HCT116 (cell line): ENCODE data around the gene PILRA. TPM values are rescaled to one million over a fixed set of nuclear protein-coding genes. Genes with fewer than 3 reads are reported as not detected.
A peak's percentile ranks its signal among the peaks of the same experiment; 100 is the strongest.

ENCODE experiments used
- ATAC-seq: fragments of 200-7000 bp; cut with Tn5 transposase; 2 replicates; pipeline ENCODE4 v1.9.1; 2020; ENCODE audit warnings: mild to moderate bottlenecking, moderate library complexity
- BruUV-seq: library from RNA; stranded (reverse); fragments of 400-500 nt; replicated peaks from 2 replicates; lab custom pipeline; 2021; lab: Mats Ljungman, UMichigan
- CTCF ChIA-PET: fragments of 300-600 bp; sonication (Branson Sonifier 250); formaldehyde crosslinking; loops from one replicate; lab custom pipeline; 2021; ENCODE audit warnings: antibody characterized with exemption; lab: Charles Lee
- POLR2A ChIA-PET: fragments of 300-600, 350-600 bp; sonication (Branson Sonifier 250); formaldehyde crosslinking; loops from one replicate; lab custom pipeline; 2021; ENCODE audit warnings: antibody characterized with exemption; lab: Charles Lee
- RAD21 ChIA-PET, 2 experiments: fragments of 300-600 bp; sonication (Branson Sonifier 250); formaldehyde crosslinking; loops; one replicate each; lab custom pipeline; 2023; ENCODE audit warnings: low total read pairs in 2 of 2; ENCODE audit not compliant: uncharacterized antibody in 2 of 2, unreplicated experiment in 2 of 2, low non-redundant PET in 1 of 2; lab: Charles Lee
- DNase-seq: peaks from one replicate; pipeline ENCODE4 v3.0.0-alpha.2; 2010; ENCODE audit warnings: low read depth, low spot score
- H2AFZ ChIP-seq: fragments of 200-600 bp; shearing (Covaris generic), sonication (generic); 2 replicates; pipeline ENCODE4 v1.6.1; 2017; ENCODE audit warnings: low read depth, mixed run types, mixed read lengths, antibody characterized with exemption, low read length; ENCODE audit not compliant: poor library complexity, severe bottlenecking
- H3K27ac ChIP-seq: 2 replicates; pipeline ENCODE4 v1.5.1; 2012; ENCODE audit warnings: low read depth, low read length
- H3K27me3 ChIP-seq: fragments of 200-600 bp; sonication (generic); 2 replicates; pipeline ENCODE4 v1.6.1; 2016; ENCODE audit warnings: mixed run types, low read length, mixed read lengths; ENCODE audit not compliant: insufficient read depth
- H3K36me3 ChIP-seq, 2 experiments: fragments of 200-500 bp in 1 of 2; fragments of 200-600 bp in 1 of 2; sonication (Bioruptor generic) in 1 of 2; sonication (generic) in 1 of 2; 2 replicates each; pipeline versions ENCODE4 v1.5.1 to v1.6.1; 2014 to 2016; ENCODE audit warnings: low read length in 2 of 2, inconsistent platforms in 1 of 2, mixed read lengths in 1 of 2, mixed run types in 1 of 2; ENCODE audit not compliant: insufficient read depth in 2 of 2, control insufficient read depth in 1 of 2
- H3K4me1 ChIP-seq, 2 experiments: fragments of 200-600 bp in 1 of 2; sonication (generic) in 1 of 2; 2 replicates each; pipeline versions ENCODE4 v1.5.1 to v1.6.1; 2012 to 2017; ENCODE audit warnings: low read length in 2 of 2, inconsistent platforms in 1 of 2, mild to moderate bottlenecking in 1 of 2, mixed read lengths in 1 of 2, mixed run types in 1 of 2, moderate library complexity in 1 of 2; ENCODE audit not compliant: insufficient read depth in 2 of 2, control insufficient read depth in 1 of 2
- H3K4me2 ChIP-seq: fragments of 200-600 bp; sonication (generic); 2 replicates; pipeline ENCODE4 v1.6.1; 2017; ENCODE audit warnings: mixed run types, low read length, mixed read lengths
- H3K4me3 ChIP-seq, 2 experiments: fragments of 200-600 bp in 1 of 2; sonication (generic) in 1 of 2; replicated peaks in 1 of 2; 2 replicates each; pipeline ENCODE4 v1.5.1; 2011 to 2016; ENCODE audit warnings: low read length in 2 of 2, control low read depth in 1 of 2, low read depth in 1 of 2, mild to moderate bottlenecking in 1 of 2, mixed read lengths in 1 of 2, mixed run types in 1 of 2
- H3K79me2 ChIP-seq: fragments of 200-600 bp; sonication (generic); 2 replicates; pipeline ENCODE4 v1.6.1; 2017; ENCODE audit warnings: mild to moderate bottlenecking, mixed run types, low read length, moderate library complexity, mixed read lengths; ENCODE audit not compliant: insufficient read depth
- H3K9ac ChIP-seq: fragments of 200-600 bp; sonication (generic); 2 replicates; pipeline ENCODE4 v1.6.1; 2016; ENCODE audit warnings: low read length, mixed read lengths
- H3K9me2 ChIP-seq: fragments of 200-600 bp; sonication (generic), shearing (Covaris generic); 2 replicates; pipeline ENCODE4 v1.6.1; 2017; ENCODE audit warnings: mixed run types, mild to moderate bottlenecking, moderate library complexity; ENCODE audit not compliant: insufficient read depth
- H3K9me3 ChIP-seq, 2 experiments: fragments of 200-500 bp in 1 of 2; fragments of 200-600 bp in 1 of 2; sonication (Bioruptor generic) in 1 of 2; sonication (generic) in 1 of 2; 2 replicates each; pipeline ENCODE4 v1.6.1; 2014 to 2017; ENCODE audit warnings: low read length in 2 of 2, mixed read lengths in 2 of 2, inconsistent platforms in 1 of 2, low read depth in 1 of 2, mild to moderate bottlenecking in 1 of 2, mixed run types in 1 of 2, moderate library complexity in 1 of 2; ENCODE audit not compliant: control insufficient read depth in 1 of 2, insufficient read depth in 1 of 2
- H4K20me1 ChIP-seq: fragments of 200-600 bp; sonication (generic), shearing (Covaris generic); 2 replicates; pipeline ENCODE4 v1.6.1; 2017; ENCODE audit warnings: mixed run types, mild to moderate bottlenecking, moderate library complexity; ENCODE audit not compliant: insufficient read depth
- ELF1 ChIP-seq: IDR thresholded peaks from 2 replicates; pipeline ENCODE4 v1.6.1; 2012; ENCODE audit warnings: low read depth, borderline replicate concordance
- POLR2A ChIP-seq: IDR thresholded peaks from 2 replicates; pipeline ENCODE4 v1.7.0; 2011; ENCODE audit warnings: borderline replicate concordance; ENCODE audit not compliant: insufficient read depth, insufficient read length; ENCODE audit errors: extremely low read depth
- POLR2AphosphoS5 ChIP-seq: IDR thresholded peaks from 2 replicates; pipeline ENCODE4 v1.6.1; 2011; ENCODE audit warnings: mild to moderate bottlenecking, low read depth, low read length, moderate library complexity
- SIN3A ChIP-seq: IDR thresholded peaks from 2 replicates; pipeline ENCODE4 v1.6.1; 2012; ENCODE audit warnings: low read depth
- SP1 ChIP-seq: IDR thresholded peaks from 2 replicates; pipeline ENCODE4 v1.6.1; 2012; ENCODE audit warnings: low read depth
- ZBTB33 ChIP-seq: IDR thresholded peaks from 2 replicates; pipeline ENCODE4 v1.6.1; 2011; ENCODE audit warnings: mild to moderate bottlenecking, low read length, moderate library complexity; ENCODE audit not compliant: insufficient replicate concordance; ENCODE audit errors: extremely low read depth
- ZFX ChIP-seq: fragments of 450-650 bp; IDR thresholded peaks from 2 replicates; pipeline ENCODE4 v1.6.1; 2017
- intact Hi-C: fragments of 100-400 bp; cut with micrococcal nuclease; formaldehyde crosslinking; loops from 2 replicates; pipeline ENCODE4 v1.10.0; 2022
- total RNA-seq: library from RNA; stranded (reverse); gene quantifications from one replicate; pipeline ENCODE4 v1.2.1, GENCODE V29; 2021; ENCODE audit not compliant: unreplicated experiment
- TF ChIP-seq, protein P1 (sequence below): IDR thresholded peaks from 2 replicates; pipeline ENCODE4 v1.6.1; 2012; ENCODE audit warnings: low read depth
- TF ChIP-seq, protein P2 (sequence below), 3 experiments: fragments of 200-600 bp in 1 of 3; sonication (generic) in 1 of 3; IDR thresholded peaks in 2 of 3; conservative IDR thresholded peaks in 1 of 3; 2 replicates each; pipeline ENCODE4 v1.5.1; 2012 to 2017; ENCODE audit warnings: low read depth in 2 of 3, low read length in 2 of 3, antibody characterized with exemption in 1 of 3, borderline replicate concordance in 1 of 3, control low read depth in 1 of 3, mild to moderate bottlenecking in 1 of 3, mixed read lengths in 1 of 3, mixed run types in 1 of 3, moderate library complexity in 1 of 3; ENCODE audit not compliant: insufficient read depth in 1 of 3

The PILRA gene
- total RNA-seq, 1 experiment from 2014 or later = 1.8 TPM

GRCh38 chr7:100369105-100369504 is 4.2 kb upstream of the PILRA start:
- Histone ChIP-seq H4K20me1 (no peaks in the 10 kb centered on the region), H3K27ac (no peak overlapping the region), H3K4me3 (no peak overlapping the region), H3K4me2 (no peak overlapping the region), H3K36me3 (0 out of 4 replicates have a peak, but pooled peaks cover 0 to 2% of the 10 kb centered on the region in 2 experiments), H3K4me1 (no peaks in the 10 kb centered on the region), H3K9me3 (no peaks in the 10 kb centered on the region), H2AFZ (no peak overlapping the region), H3K79me2 (no peaks in the 10 kb centered on the region), H3K9me2 (no peaks in the 10 kb centered on the region), H3K27me3 (no peaks in the 10 kb centered on the region), H3K9ac (no peak overlapping the region)
- intact Hi-C loops = no loop called here
- DNase-seq (no peak), ATAC-seq (no peak)
- TF ChIP-seq SIN3A = no peak
- no peak for TF ChIP-seq ELF1
- no peak; the same call in 1 of the 2 replicates for TF ChIP-seq POLR2AphosphoS5
- no peak for TF ChIP-seq SP1
- TF ChIP-seq, protein P1, sequence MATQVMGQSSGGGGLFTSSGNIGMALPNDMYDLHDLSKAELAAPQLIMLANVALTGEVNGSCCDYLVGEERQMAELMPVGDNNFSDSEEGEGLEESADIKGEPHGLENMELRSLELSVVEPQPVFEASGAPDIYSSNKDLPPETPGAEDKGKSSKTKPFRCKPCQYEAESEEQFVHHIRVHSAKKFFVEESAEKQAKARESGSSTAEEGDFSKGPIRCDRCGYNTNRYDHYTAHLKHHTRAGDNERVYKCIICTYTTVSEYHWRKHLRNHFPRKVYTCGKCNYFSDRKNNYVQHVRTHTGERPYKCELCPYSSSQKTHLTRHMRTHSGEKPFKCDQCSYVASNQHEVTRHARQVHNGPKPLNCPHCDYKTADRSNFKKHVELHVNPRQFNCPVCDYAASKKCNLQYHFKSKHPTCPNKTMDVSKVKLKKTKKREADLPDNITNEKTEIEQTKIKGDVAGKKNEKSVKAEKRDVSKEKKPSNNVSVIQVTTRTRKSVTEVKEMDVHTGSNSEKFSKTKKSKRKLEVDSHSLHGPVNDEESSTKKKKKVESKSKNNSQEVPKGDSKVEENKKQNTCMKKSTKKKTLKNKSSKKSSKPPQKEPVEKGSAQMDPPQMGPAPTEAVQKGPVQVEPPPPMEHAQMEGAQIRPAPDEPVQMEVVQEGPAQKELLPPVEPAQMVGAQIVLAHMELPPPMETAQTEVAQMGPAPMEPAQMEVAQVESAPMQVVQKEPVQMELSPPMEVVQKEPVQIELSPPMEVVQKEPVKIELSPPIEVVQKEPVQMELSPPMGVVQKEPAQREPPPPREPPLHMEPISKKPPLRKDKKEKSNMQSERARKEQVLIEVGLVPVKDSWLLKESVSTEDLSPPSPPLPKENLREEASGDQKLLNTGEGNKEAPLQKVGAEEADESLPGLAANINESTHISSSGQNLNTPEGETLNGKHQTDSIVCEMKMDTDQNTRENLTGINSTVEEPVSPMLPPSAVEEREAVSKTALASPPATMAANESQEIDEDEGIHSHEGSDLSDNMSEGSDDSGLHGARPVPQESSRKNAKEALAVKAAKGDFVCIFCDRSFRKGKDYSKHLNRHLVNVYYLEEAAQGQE = no peak
- ChIA-PET CTCF (no interaction called here), RAD21 (no interaction called here), POLR2A (no interaction called here)
- TSS peak; percentile 12 for BruUV-seq

GRCh38 chr7:100370303-100370702 is 3.0 kb upstream of the PILRA start:
- H3K4me2 ChIP-seq = no peak overlapping the region
- BruUV-seq = no TSS peak
- no peaks in the 10 kb centered on the region for H3K27me3 ChIP-seq
- H3K79me2 ChIP-seq = no peaks in the 10 kb centered on the region
- ATAC-seq = no peak
- TF ChIP-seq, protein P2, sequence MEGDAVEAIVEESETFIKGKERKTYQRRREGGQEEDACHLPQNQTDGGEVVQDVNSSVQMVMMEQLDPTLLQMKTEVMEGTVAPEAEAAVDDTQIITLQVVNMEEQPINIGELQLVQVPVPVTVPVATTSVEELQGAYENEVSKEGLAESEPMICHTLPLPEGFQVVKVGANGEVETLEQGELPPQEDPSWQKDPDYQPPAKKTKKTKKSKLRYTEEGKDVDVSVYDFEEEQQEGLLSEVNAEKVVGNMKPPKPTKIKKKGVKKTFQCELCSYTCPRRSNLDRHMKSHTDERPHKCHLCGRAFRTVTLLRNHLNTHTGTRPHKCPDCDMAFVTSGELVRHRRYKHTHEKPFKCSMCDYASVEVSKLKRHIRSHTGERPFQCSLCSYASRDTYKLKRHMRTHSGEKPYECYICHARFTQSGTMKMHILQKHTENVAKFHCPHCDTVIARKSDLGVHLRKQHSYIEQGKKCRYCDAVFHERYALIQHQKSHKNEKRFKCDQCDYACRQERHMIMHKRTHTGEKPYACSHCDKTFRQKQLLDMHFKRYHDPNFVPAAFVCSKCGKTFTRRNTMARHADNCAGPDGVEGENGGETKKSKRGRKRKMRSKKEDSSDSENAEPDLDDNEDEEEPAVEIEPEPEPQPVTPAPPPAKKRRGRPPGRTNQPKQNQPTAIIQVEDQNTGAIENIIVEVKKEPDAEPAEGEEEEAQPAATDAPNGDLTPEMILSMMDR (IDR thresholded peaks at IDR 0.05 in 2 of 3, conservative IDR thresholded peaks at IDR 0.05 in 1 of 3; ENCODE audit: borderline replicate concordance in 1 of 3, insufficient read depth in 1 of 3, low read depth in 2 of 3, low read length in 2 of 3) = no peak
- TF ChIP-seq ZFX = no peak
- no peak for TF ChIP-seq POLR2A
- TF ChIP-seq ZBTB33 = no peak
- no peak overlapping the region for H3K27ac ChIP-seq
- no peaks in the 10 kb centered on the region for H4K20me1 ChIP-seq
- 0 out of 4 replicates have a peak, but pooled peaks cover 0 to 2% of the 10 kb centered on the region in 2 experiments for H3K36me3 ChIP-seq
- RAD21 ChIA-PET = no interaction called here
- no peak for DNase-seq
- CTCF ChIA-PET = no interaction called here
- H3K4me1 ChIP-seq = no peaks in the 10 kb centered on the region
- H3K9me2 ChIP-seq = no peaks in the 10 kb centered on the region
- H3K9ac ChIP-seq = no peak overlapping the region
- intact Hi-C loops = no loop called here
- POLR2A ChIA-PET = no interaction called here
- H3K4me3 ChIP-seq = no peak overlapping the region
- no peaks in the 10 kb centered on the region for H3K9me3 ChIP-seq
- H2AFZ ChIP-seq = no peak overlapping the region
